ENCODE data around the gene SIM1. TPM values are rescaled to one million over a fixed set of nuclear protein-coding genes. Genes with fewer than 3 reads are reported as not detected.

Gene SIM1
- total and polyA plus RNA-seq, 2 of the 8 experiments (the other 6 are each of a cell fraction or from before 2014, with no cell fraction given), result 0.02 to 0.39 TPM

- no peak overlapping the region for H4K91ac ChIP-seq (replicated peaks; ENCODE audit: insufficient read length, low read length)
- no peak overlapping the region for H2BK12ac ChIP-seq (ENCODE audit: low read depth, low read length)
- FAIRE-seq, result no peak
- no peak overlapping the region for H2AK5ac ChIP-seq (ENCODE audit: low read depth, low read length)
- no peak overlapping the region for H3K4me3 ChIP-seq (ENCODE audit: extremely low read depth in 1 of 4, insufficient read depth in 2 of 4, low read depth in 3 of 4, low read length in 4 of 4)
- H3K4ac ChIP-seq (replicated peaks; ENCODE audit: insufficient read length, low read depth, low read length), result no peak overlapping the region
- H3K4me2 ChIP-seq (ENCODE audit: insufficient read depth in 1 of 2, low read depth in 2 of 2, low read length in 2 of 2), result peak overlapping the region in 1 of 2 experiments; percentile 69; a peak in 1 of 4 replicates
- no peak for TF ChIP-seq SUZ12 (IDR thresholded peaks at IDR 0.05; ENCODE audit: low read length)
- H3K27me3 ChIP-seq (replicated peaks in 1 of 4; ENCODE audit: control insufficient read depth in 3 of 4, extremely low read depth in 1 of 4, insufficient read depth in 3 of 4, low read length in 3 of 4), result peaks cover 88 to 100% (median 94%) of the 10 kb centered on the region in 4 experiments
- no peak overlapping the region for H3K27ac ChIP-seq (ENCODE audit: low read depth, low read length)
- H3K14ac ChIP-seq (ENCODE audit: insufficient read length), result no peak overlapping the region
- H3K56ac ChIP-seq (replicated peaks; ENCODE audit: insufficient read length, low read depth, low read length), result no peak overlapping the region
- H3K9me3 ChIP-seq (ENCODE audit: insufficient read depth in 2 of 2, low read depth in 1 of 2, low read length in 1 of 2), result no peaks in the 10 kb centered on the region
- DNase-seq (ENCODE audit: low read depth in 1 of 2, low spot score in 2 of 2), result no peak
- H3K79me2 ChIP-seq (ENCODE audit: control insufficient read depth in 1 of 2, insufficient read depth in 2 of 2, low read length in 2 of 2), result no peaks in the 10 kb centered on the region
- H3K79me1 ChIP-seq (ENCODE audit: low read depth, low read length), result no peaks in the 10 kb centered on the region
- no peak overlapping the region for H3K18ac ChIP-seq (ENCODE audit: extremely low read depth, low read length)
- H4K8ac ChIP-seq (ENCODE audit: extremely low read depth, insufficient read depth, low read length), result no peak overlapping the region
- WGBS, 2 experiments (ENCODE audit: extremely low coverage in 1 of 2, insufficient coverage in 1 of 2, insufficient read length in 1 of 2, insufficient replicate concordance in 2 of 2, low coverage in 1 of 2, low lambda C conversion rate in 2 of 2, missing lambda C conversion rate in 1 of 2), result 8% methylated on average over 3 of the region's 3 CpGs; no CpG with 5 or more reads in 1 of the 2 experiments
- H3K23me2 ChIP-seq (ENCODE audit: low read depth, low read length), result peaks cover 10% of the 10 kb centered on the region; the same call in 1 of the 2 replicates
- H2BK120ac ChIP-seq (replicated peaks; ENCODE audit: low read depth, low read length), result no peak overlapping the region
- H2BK20ac ChIP-seq (ENCODE audit: low read length), result no peak overlapping the region
- POLR2A ChIA-PET (ENCODE audit: partially characterized antibody), result interaction anchor here (1.2 kb wide), 1 partner anchor 7 kb away, joined by 5 read pairs; no protein-coding TSS in a partner anchor
- peaks cover 0 to 3% (median 0%) of the 10 kb centered on the region in 4 experiments; a peak in 1 of 8 replicates for H3K36me3 ChIP-seq (ENCODE audit: control insufficient read depth in 2 of 4, insufficient read depth in 4 of 4, low read length in 3 of 4)
- H2BK5ac ChIP-seq (ENCODE audit: low read depth, low read length), result no peak overlapping the region
- no peak overlapping the region for H3K23ac ChIP-seq (ENCODE audit: insufficient read length)
- H4K5ac ChIP-seq (ENCODE audit: insufficient read length, low read depth, low read length), result no peak overlapping the region
- H2BK15ac ChIP-seq (ENCODE audit: low read length), result no peak overlapping the region
- peaks cover 5 to 12% of the 10 kb centered on the region in 2 experiments for H4K20me1 ChIP-seq (replicated peaks in 1 of 2; ENCODE audit: control insufficient read depth in 1 of 2, insufficient read depth in 2 of 2, low read length in 2 of 2)
- no peak overlapping the region for H2AFZ ChIP-seq (ENCODE audit: low read length)
- CTCF ChIA-PET (ENCODE audit: partially characterized antibody), result interaction anchor here (0.6 to 11.8 kb wide), 8 partner anchors 8 to 652 kb away, joined by 3 to 215 read pairs (median 6); no protein-coding TSS in a partner anchor
- H3K9ac ChIP-seq (replicated peaks in 1 of 4; ENCODE audit: extremely low read depth in 1 of 4, low read depth in 3 of 4, low read length in 3 of 4), result no peak overlapping the region
- H3K4me1 ChIP-seq (replicated peaks in 1 of 4; ENCODE audit: control insufficient read depth in 3 of 4, insufficient read depth in 4 of 4, low read length in 3 of 4), result peaks cover 14 to 40% (median 20%) of the 10 kb centered on the region in 4 experiments
Observed at GRCh38 chr6:100461917-100462705, 2.6 kb downstream of the SIM1 start.
